ELR (cell line): ENCODE data around the gene MCM10.

Experiments
- DNase-seq: peaks from one replicate; pipeline ENCODE4 v3.0.0-alpha.2; 2015; ENCODE audit warnings: low read depth

The MCM10 gene

DNA sequence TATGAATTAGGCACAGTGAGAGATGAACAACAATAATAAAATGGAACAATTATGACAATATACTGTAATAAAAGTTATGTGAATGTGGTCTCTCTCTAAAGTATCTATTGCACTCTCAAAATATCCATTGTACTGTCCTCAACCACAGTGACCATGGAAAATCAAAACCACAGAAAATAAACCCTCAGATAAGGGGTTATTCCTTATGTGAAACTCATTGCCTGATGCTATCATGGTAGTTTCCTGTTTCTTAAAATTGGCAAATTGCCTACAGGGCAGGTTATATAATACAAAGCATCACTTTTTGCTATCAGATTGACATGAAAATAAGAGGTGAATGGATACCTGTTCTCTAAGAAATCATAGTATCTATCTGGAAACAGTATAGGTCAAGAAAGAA lies 3.8 kb downstream of the MCM10 start:
- DNase-seq: no peak

DNA sequence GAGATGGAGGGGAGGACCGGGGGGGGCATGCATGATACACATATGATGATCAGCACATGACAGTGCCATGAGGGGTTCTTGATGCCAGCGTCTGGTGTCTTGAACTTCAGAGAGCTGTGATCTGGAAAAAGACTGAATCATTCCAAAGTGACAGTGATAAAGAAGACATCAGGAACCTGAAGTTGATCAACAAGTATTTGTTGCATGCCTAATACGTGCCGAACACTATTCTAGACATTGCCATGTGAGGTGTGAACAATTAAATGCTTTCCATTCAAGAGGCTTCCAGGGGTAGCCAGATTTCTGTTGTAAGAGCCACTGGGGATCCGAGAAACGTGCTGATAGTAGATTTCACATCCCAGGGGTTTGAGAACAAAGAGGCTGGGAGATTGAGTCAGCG lies 6.2 kb downstream of the MCM10 start:
- no peak for DNase-seq

DNA sequence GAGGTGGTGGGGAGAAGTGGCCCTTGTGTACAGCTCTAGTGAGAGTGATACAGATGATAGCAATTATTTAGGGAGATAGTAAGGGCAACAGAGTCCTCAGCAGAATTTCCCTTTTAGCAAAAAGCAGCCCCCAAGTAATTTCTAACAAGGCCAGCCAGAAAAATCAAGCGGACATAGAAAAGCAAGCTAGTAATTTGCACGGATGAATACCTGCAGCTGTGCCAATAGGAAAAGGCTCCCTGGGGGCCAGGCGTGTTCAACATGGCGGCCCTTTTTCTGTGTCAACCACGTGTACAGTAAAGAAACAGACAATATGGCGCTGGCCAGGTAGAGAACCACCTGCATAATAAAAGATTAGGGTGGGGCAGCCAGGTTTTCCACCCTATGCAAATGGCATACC lies 7.4 kb downstream of the MCM10 start:
- DNase-seq: no peak

DNA sequence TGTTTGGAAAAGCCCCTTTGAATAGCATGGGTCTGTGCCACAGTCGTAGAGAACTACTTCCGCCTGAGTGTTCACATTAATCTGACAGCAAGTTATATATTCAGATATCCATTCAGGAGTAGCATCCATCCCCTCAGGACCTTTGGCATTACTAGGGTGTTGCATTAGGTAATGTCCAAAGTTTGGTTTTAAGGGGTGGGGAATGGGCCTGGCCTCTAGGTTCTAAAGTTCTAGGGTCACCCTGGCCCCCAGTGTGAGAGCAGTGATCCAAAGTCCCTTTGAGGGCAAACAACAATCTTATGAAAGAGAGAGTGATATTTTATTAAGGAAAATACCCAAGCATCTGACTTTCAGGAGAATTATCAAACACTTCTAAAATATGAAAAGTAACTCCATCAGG lies 12.3 kb downstream of the MCM10 start:
- no peak for DNase-seq

DNA sequence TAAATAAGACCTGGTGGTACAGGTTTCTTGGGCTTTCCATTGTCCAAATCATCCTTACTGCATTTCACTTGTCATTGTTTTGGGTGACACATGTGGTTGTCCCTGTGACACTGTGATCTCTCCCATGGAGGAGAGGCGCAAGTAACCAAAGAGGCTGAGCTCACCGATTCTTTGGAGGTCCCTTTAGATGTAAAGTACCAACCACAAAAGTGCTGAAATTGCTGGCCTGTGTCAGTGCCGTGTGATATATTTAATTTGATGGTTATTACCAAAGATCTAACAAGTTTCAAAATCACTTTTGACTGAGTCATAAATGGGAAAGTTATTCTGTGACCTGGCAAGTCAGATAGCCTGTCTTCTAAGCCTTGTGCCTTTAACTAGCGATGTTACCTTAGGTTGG lies 19.4 kb downstream of the MCM10 start:
- no peak for DNase-seq

DNA sequence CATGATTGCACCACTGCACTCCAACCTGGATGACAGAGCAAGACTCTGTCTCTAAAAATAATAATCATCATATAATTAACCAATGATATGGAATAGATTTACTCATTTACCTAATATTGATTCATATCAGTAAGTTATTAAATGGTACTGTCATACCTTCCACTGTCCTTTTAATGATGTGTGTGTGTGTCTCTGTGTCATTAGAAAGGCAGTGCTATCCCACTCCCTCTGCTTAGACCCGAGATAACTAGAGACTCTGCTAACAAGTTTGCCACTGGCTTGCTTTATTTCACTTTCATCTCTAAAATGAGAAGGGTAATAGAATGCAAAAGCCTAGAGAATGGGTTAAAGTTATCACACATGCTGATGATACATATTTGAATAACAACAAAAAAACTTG lies 21.1 kb downstream of the MCM10 start:
- no peak for DNase-seq

DNA sequence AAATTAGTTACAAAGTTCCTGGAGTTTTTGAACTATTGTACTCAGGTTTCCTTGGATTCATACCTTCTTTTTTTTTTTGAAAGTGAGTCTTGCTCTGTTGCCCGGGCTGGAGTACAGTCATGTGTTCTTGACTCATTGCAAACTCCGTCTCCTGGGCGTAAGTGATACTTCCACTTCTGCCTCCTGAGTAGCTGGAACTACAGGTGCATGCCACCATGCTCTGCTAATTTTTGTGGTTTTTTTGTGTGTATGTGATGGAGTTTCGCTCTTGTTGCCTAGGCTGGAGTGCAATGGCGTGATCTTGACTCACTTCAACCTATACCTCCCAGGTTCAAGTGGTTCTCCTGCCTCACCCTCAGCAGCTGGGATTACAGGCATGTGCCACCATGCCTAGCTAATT lies 22.3 kb downstream of the MCM10 start:
- DNase-seq: no peak

DNA sequence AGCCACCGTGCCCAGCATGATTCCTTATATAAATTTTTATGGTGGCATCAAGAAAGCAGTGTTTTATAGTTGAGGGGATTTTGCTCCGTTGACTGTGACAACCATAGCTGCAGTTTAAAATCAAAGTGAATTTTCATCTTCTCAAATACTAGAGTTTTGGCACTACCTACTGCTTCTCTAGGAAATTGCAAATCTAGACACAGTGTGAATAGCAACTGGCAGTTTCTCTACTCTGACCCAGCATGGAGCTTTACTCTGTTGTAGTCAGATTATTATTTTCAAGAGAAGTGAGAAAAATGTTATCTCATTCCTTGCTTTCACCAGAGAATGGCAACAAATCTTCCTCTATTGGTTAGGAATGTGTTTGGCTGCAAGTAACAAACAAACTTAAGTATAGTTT lies 22.9 kb downstream of the MCM10 start:
- DNase-seq: no peak

DNA sequence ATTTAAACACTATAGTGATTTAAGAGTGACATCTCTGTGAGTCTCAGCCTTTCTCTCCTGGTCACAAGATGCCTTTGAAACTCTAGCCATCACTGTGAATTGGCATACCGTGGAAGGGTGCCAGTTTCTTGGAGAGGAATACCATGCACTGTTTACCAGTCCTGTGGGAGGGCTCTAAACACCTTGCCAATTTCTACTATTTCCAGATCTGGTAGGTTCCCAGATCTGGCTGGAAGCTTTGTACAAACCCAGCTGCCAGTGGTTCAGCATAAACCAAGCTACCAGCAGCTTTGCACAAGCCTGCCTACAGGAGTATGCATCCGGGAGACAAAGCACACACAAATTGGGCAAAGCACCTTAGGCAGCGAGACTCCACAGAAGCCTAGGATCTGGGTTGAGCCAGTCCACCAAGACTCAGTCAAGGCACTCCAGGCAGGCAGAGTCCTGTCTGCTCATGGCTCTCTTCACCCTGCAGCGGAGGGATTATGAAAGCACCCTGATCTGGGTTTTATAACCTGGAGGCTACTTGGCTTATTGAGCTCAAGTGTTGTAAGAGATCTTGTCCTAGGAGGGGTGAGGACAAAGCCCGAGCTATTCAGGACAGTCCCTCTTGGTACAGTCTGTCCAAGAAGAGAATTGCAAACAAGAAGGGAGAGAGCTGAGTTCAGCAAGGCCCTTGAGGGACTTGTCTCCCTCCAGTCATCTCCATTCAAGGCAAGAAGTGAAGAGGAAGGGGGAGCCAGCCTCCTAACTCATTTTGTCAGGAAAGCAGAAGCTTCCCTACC lies 23.6 kb downstream of the MCM10 start:
- DNase-seq: no peak

DNA sequence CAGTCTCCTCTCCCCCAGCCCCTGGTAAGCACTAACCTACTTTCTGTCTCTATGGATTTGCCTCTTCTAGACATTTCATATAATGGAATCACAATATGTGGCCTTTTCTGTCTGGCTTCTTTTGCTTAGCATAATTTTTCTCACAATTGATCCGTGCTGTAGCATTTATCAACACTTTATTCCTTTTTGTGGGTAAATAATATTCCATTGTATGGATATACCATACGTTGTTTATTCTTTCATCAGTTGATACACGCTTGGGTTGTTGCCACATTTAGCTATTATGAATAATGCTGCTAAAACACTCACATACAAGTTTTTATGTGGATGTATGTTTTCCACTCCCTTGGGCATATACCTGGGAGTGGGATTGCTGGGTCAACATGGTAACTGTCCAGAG lies 25.8 kb downstream of the MCM10 start:
- no peak for DNase-seq

DNA sequence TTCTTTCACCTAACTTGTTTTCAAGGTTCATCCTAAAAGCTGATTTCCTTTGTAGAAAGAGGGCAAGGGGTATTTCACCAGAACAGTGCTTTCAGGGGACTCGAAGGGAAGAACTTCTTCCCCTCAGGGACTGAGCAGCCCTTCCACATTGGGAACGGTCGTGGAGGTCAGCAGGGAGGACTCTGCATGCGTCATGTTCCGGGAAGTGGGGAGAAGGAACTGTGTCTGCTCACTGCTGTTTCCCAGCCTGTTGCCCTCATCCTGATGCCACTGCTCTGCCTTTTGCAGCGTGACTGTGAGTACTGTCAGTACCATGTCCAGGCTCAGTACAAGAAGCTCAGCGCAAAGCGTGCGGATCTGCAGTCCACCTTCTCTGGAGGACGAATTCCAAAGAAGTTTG lies 27.2 kb downstream of the MCM10 start:
- no peak for DNase-seq

DNA sequence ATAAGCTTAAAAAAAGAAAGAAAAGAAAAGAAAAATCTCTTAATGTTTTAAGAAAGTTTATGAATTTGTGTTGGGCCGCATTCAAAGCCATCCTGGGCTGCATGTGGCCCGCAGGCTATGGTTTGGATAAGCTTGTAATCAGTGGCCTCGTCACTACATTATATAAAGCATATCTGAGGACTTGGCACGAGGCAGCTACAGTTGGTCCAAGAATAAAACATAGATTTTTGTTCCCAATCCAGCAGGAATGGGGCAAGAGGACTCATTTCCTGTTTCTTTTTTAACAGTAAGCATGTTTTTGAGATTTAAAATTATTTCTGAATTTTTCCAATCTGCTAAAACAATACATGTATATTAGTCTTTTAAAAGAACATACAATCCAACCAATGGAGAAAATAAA lies 28.6 kb downstream of the MCM10 start:
- no peak for DNase-seq

DNA sequence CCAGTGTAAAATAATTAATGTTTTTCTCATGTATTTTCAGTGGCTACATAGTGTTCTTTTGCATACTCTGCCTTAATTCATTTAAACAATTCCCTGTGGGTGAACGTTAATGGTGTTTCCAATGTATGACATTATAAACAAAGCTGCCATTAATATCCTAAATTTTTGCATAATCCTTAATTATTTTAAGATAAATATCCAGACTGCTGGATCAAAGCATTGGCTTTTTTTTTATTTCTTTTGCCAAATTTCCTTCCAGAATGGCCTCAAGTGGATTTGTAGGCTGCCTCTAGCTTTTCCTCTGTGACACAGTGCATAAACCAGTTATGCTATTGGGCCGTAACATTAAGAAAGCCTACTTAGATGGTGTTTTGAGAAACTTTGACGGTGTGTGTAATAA lies 29.5 kb downstream of the MCM10 start:
- no peak for DNase-seq

DNA sequence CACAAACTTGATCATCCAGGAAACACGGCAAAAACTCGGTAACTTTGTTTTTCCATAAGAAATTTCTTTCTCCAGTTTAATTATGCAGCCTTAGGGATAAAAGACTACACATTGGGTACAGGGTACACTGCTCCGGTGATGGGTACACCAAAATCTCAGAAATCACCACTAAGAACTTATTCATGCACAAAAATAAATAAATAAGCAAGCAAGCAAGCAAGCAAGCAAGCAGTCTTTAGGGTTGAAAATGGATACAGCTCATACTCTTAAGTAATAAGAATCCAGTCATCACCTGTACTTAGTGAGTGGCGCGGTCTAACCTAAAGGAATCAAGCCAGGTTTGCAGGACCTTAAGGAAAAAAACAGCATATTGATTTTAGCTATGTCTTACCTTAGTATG lies 30.0 kb downstream of the MCM10 start:
- DNase-seq: no peak

DNA sequence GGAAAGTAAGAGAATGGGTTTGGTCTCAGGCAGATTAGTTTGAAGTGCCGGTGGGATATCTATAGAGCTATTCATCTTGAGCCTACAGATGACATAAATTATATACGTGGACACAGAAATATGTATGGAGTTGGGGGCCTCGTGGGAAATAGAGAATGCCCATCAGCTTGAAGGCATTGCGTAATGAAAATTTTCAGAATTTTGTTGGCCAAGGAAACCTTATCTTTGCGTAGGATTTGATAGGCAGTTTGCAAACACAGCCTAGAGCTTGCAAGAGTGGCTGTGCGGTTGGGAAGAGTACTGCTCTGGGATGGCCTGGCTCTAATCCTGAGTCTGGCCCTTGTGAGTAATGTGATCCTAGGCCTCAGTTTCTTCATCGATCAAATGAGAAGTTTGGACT lies 32.3 kb downstream of the MCM10 start:
- no peak for DNase-seq

DNA sequence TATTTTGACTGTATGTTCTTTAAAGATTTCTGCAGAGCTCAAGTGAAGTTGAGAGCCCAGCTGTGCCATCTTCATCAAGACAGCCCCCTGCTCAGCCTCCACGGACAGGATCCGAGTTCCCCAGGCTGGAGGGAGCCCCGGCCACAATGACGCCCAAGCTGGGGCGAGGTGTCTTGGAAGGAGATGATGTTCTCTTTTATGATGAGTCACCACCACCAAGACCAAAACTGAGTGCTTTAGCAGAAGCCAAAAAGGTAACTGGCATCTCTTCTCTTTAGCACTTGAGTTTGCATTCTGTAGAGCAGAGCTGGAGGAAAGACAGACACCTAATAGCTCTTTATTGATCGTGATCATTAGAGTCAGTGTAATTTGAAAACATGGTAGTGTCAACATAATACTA lies 33.7 kb downstream of the MCM10 start:
- peak; percentile 10 for DNase-seq

DNA sequence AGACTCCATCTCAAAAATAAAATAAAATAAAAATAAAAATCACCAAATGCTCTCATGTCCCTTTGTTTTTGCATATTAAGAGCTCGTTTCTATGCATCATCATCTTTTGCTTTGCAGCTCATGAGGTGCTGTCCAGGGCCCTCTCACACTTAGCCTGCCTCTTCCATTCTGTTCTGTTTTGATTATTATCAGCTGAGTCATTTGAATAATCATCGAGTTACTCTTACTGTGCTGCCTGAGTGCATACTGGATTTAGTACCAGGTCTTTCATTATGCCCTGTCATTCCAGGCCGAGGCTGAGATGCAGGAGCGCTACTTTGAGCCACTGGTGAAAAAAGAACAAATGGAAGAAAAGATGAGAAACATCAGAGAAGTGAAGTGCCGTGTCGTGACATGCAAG lies 39.8 kb downstream of the MCM10 start:
- peak; percentile 49 for DNase-seq

DNA sequence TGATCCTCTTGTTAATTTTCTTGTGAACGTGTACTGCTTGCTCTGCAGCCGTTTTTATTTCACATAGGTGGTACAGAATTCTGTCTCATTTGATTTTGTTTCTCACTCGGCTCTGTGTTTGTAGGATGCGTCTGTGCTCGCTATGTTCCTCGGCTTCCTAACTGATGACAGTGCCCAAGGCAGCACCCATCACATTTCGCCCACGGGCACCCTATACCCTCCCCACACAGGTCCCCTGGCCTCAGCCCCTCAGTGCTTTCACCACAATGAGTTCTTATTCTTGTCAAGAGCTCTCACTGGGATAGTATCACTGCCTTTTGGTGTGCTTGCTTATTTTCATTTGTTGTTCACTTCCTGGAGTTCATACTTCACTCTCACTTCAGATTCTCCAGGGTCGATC lies 44.7 kb downstream of the MCM10 start:
- DNase-seq: no peak

DNA sequence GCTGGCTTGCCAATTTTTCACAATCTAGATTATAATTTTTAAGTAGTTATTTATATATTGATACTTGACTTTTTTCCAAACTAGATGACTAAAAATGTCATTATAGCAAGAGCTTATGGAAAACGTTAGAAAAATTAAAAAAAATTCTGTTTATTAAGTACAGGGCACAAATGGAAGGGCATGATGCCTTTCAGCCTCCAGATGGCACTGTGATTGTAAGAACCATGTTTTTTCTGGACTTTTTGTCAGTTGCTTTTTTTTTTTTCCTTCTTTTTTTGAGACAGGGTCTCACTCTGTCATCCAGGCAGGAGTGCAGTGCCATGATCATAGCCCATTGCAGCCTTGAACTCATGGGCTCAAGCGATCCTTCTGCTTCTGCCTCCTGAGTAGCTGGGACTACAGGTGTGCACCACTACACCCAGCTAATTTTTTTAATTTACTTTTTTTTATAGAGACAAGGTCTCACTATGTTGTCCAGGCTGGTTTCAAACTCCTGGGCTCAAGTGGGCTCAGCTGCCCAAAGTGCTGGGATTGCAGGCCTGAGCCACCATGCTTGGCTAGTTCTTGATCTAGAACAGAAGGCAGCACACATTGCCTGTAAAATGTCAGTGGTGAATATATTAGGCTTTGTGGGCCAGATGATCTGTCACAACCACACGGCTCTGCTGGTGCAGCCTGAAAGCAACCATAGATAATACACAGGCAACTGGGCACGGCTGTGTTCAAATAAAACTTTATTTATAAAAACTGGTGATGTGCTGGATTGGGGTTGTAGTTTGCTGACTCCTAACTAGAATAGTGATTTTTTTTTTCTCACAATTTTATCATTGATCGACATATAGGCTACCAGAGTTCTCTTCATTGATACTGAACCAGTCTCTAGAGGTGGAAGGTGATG lies 45.4 kb downstream of the MCM10 start:
- DNase-seq: peak; percentile 53

DNA sequence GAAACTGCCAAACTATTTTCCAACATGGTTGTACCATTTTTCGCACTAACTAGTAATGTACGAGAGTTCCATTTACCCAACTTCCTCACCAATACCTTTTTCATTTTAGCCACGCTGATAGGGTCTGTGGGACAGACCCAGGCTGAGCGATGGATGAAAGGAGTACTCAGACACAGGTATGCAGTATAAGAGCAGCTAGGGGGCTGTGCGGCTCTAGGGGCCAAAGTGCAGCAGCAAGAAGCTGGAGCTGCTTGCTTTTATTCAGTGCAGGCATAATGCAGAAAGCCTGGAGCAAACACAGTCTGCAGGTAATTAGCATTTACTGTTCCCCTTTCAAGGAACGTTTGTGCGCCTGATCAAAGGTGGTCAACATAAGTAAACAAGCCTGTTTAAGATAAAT lies 51.8 kb downstream of the MCM10 start:
- no peak for DNase-seq

DNA sequence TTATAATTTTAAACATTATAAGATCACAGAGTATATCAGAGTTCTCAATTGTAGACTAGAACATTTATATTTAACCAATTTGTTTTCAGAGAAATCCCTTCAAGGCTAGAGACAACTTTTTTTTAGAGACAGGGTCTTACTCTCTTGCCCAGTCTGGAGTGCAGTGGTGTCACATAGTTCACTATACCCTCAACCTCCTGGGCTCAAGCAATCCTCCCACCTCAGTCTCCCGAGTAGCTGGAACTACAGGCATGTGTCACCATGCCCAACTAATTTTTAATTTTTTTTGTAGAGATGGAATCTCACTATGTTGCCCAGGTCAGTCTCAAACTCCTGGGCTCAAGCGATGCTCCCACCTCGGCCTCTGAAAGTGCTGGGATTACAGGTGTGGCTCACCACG lies 57.5 kb downstream of the MCM10 start:
- no peak for DNase-seq

DNA sequence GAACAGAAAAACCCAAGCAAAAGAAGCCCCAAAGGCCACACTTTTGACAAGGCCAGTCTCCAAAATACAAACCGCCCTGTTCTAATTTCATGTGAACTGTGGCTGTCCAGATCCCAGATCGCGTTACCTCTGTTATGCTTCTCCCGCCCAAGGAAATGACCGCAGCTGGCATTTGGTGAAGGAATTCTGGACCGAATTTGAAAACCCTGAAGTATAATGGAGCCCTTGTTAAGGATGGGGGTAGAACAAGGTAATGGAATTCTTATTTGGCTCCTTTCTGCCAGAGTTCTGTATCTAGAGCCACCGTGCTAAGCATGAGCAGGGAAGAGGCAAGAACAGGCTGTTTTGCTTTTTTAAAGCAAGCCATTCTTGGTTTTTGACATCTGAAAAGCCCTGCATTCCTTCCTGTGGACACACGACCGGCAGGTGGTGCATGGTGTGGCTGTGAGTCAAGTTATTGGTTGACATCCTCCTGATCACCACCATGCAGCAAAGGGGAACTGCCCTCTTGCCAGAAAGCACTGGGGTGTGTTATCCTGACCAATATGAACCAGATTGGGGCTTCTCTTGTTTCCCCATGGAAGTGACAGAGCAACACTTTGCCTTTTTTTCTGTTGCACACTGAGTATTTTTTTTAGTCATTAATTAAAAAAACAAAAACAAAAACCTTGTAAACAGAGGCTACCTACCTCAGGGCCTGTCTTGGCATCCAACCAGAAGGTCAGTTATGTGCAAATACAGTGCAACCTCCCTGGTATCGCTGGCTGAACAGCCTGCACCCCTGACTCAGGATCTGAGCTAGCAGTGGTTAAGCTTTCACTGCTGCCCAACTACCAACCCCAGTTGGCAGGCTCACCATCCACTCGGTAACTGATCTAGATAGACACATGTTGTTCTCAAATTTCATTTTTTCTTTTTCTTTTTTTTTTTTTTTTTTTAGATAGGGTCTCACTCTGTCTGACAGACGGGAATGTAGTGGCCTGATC lies 58.6 kb downstream of the MCM10 start:
- peak; percentile 33 for DNase-seq
